ENCODE data around the gene MAPT.
"Not testable (repeated sequence)": the region's sequence is repeated elsewhere in the genome, so short reads cannot be mapped to it uniquely, and the experiment has no call there.

The MAPT gene

GRCh38 chr17:46019408-46019925 lies 125.1 kb downstream of the MAPT start:
- DNase-seq, result not testable (repeated sequence)

- DNase-seq, result peak; percentile 55
Observed at GRCh38 chr17:46020023-46020761, 125.8 kb downstream of the MAPT start.

GRCh38 chr17:46020998-46021397 lies 126.6 kb downstream of the MAPT start:
- DNase-seq, result no peak

- DNase-seq, result not testable (repeated sequence)
Observed at GRCh38 chr17:46023366-46023765, 129.0 kb downstream of the MAPT start.

- no peak for DNase-seq
Observed at GRCh38 chr17:46023783-46024388, 129.5 kb downstream of the MAPT start.

GRCh38 chr17:46024590-46024989 lies 130.2 kb downstream of the MAPT start:
- no peak for DNase-seq

GRCh38 chr17:46025060-46025459 lies 130.7 kb downstream of the MAPT start:
- no peak for DNase-seq

GRCh38 chr17:46025510-46026165 lies 131.3 kb downstream of the MAPT start:
- DNase-seq, result no peak

GRCh38 chr17:46026166-46027047 lies 132.1 kb downstream of the MAPT start:
- DNase-seq, result no peak

GRCh38 chr17:46027048-46027975 lies 133.0 kb downstream of the MAPT start:
- no peak for DNase-seq

GRCh38 chr17:46027976-46028325 lies 133.6 kb downstream of the MAPT start:
- DNase-seq, result no peak

GRCh38 chr17:46028374-46028773 lies 134.0 kb downstream of the MAPT start:
- no peak for DNase-seq

GRCh38 chr17:46028981-46029565 lies 134.7 kb downstream of the MAPT start:
- DNase-seq, result no peak

GRCh38 chr17:46029627-46030026 lies 135.3 kb downstream of the MAPT start:
- DNase-seq, result no peak

- DNase-seq, result no peak
Observed at GRCh38 chr17:46030752-46031151, 136.4 kb downstream of the MAPT start.

GRCh38 chr17:46031440-46031839 lies 137.1 kb downstream of the MAPT start:
- no peak for DNase-seq

- DNase-seq, result no peak
Observed at GRCh38 chr17:46031920-46032319, 137.6 kb downstream of the MAPT start.

- DNase-seq, result no peak
Observed at GRCh38 chr17:46032909-46033308, 138.6 kb downstream of the MAPT start.

GRCh38 chr17:46033392-46033791 lies 139.0 kb downstream of the MAPT start:
- no peak for DNase-seq

- DNase-seq, result no peak
Observed at GRCh38 chr17:46035112-46035818, 140.9 kb downstream of the MAPT start.

GRCh38 chr17:46036491-46036890 lies 142.1 kb downstream of the MAPT start:
- DNase-seq, result no peak

Measured in stimulated activated naive CD4-positive, alpha-beta T cell treated with Interleukin-2 at 50 U/mL for 16 hours (primary cell).